Hematopoietic multipotent progenitor cell treated with erythropoietin and hydrocortisone succinate and interleukin-3 and kit ligand, for 4 days (in vitro differentiated cells): Measurements from ENCODE around the gene PRKCB.
"Not testable (repeated sequence)": the region's sequence is repeated elsewhere in the genome, so short reads cannot be mapped to it uniquely, and the experiment has no call there.

Experiments
- DNase-seq: peaks from one replicate; pipeline ENCODE4 v3.0.0-alpha.2; 2015

Gene PRKCB

GRCh38 chr16:23905027-23905426 is 69.2 kb downstream of the PRKCB start:
- DNase-seq, result no peak

DNA sequence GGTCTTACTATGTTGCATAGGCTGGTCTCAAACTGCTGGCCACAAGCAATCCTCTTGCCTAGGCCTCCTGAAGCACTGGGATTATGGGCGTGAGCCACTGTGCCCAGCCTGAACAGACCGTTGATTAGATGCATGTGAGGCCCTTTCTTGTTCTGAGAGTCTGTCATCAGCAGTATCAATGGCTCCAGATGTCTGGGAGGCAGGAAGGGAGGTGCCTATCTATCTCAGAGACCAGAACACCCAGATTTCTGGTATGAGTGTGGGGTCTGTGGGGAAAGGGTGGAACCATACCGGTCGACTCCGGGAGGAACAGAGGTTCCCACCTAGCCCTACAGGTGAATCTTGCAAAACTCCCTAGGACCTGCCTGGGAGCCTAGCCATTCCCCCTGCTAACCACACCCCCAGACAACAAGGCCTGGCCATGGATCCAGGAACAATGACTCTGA is 71.7 kb downstream of the PRKCB start:
- DNase-seq, result peak; percentile 96

GRCh38 chr16:23907903-23908302 is 72.1 kb downstream of the PRKCB start:
- DNase-seq, result no peak

DNA sequence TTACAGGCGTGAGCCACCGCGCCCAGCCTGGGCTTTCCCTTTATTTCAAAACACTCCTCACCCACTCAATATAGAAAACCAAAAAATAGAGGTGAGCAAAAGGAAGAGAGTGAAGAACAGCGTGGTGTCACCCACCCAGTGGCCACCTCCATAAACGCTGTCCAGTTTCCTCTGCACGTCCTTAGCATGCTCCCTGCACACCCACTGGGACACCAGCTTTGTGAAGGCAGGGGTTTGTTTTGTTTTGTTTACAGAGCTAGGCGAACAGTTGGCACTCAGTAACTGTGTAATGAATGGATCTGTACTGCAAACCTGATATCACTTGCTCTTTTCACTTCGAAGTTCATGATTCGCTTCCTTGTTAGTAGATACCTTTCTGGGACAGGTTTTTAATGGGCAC is 73.0 kb downstream of the PRKCB start:
- no peak for DNase-seq

- DNase-seq, result no peak
These were observed 74.1 kb downstream of the PRKCB start for GRCh38 chr16:23909792-23910418.

DNA sequence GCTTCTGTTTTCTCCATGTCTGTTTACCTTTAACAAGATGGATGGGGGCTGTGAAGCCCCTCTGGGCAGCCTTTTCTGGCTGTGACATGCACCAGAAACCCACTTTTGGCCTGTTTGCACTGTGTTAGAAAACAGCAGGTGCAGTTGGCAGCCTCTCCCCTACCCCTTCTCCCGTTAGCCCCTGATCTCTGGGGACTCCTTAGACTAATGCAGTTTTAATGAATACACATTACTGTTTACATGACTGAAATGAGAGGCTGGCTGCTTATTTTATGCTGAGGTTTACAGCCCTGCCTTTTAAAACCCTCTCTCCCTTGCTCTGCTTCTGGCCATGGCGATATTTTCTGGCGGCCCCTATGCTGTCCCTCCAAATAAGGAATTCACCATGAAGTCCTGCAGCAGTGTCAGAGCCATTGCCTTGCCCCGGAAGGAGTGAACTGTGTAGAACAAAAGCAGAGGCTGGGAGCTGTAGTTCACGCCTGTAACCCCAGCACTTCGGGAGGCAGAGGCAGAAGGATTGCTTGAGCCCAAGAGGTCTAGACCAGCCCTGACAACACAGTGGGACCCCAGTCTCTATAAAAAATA is 79.3 kb downstream of the PRKCB start:
- DNase-seq, result no peak

DNA sequence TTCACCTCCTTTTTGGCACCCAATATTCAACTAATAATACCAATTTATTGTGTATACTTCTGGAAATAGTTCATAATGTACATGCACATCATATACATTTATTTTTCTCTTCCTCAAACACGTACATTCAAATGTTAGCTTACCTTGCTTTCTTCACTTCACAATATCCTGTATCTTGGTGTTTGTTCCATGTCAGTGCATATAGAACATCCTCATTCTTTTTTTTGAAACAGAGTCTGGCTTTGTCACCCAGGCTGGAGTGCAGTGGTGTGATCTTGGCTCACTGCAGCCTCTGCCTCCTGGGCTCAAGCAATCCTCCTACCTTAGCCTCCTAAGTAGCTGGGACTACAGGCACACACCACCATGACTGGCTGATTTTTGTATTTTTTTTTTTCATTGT is 80.8 kb downstream of the PRKCB start:
- DNase-seq, result not testable (repeated sequence)

GRCh38 chr16:23917621-23918020 is 81.8 kb downstream of the PRKCB start:
- DNase-seq, result no peak

DNA sequence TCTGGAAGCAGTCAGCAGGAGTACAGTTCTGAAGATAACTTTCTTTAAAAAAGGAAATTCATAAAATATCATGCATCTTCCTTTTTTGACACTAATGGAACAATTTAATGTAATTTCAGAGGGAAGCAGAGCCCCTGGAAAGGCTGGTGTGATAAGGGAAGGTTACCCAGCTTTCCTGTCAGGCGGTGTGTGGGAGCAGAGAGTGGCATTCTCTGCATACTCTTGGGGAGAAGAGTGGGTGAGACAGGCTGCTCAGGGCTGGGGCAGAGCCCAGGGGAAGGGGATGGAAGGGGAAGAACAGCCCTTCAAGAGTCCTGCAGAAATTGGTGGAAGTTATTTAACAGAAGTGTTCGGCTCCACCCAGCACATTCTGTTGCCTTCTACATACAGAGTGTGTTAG is 84.7 kb downstream of the PRKCB start:
- no peak for DNase-seq

- no peak for DNase-seq
These were observed 85.1 kb downstream of the PRKCB start for GRCh38 chr16:23920899-23921298.

DNA sequence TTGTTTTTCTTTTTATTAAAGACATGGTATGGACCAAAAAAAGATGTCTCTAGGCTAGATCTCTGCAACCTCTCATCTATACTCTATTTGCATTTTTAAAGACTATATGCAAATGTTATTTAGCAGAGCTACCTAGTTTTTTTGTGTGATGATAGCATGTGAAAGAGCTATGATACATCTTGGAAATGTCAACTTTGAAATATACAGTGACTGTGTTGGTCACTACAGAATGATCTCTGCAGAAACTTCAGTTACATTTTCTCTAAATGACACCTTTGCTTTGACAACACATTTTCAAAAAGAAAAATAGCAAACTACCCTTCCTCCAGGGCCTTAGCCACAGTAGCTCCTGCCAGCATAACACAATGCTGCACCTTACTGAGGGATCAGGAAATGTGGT is 86.6 kb downstream of the PRKCB start:
- no peak for DNase-seq

DNA sequence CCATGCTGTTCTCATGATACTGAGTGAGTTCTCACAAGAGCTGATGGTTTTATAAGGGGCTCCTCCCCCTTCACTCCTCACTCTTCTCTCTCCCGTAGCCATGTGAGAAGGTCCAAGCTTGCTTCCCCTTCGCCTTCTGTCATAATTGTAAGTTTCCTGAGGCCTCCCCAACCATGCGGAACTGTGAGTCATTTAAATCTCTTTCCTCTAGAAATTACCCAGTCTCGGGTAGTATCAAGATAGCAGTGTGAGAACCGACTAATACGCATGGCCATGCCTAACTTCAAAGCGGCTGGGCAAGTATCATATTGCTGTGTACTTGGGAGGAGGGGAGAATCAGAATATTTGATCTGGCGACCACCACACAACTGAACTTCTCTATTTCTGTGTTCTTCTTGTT is 88.3 kb downstream of the PRKCB start:
- DNase-seq, result peak; percentile 44

- DNase-seq, result no peak
These were observed 92.0 kb downstream of the PRKCB start for GRCh38 chr16:23927796-23928195.

DNA sequence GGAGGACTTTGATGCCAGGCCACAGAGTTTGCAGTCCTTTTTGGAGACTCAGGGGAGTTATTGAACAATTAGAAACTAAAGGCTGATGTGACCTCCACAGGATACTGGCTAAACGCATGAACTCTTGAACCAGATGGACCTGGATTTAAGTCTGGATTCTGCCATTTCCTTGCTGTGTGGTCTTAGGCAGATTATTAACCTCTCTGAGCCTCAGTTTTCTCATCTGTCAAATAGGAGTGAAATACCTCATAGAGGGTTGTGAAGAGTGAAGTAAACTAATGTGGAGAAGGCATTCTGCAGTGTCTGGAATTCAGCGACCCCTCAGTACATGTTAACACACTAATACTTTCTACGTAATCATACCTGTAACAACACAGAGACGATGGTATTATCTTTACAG is 93.5 kb downstream of the PRKCB start:
- DNase-seq, result no peak

GRCh38 chr16:23929856-23930255 is 94.1 kb downstream of the PRKCB start:
- no peak for DNase-seq

DNA sequence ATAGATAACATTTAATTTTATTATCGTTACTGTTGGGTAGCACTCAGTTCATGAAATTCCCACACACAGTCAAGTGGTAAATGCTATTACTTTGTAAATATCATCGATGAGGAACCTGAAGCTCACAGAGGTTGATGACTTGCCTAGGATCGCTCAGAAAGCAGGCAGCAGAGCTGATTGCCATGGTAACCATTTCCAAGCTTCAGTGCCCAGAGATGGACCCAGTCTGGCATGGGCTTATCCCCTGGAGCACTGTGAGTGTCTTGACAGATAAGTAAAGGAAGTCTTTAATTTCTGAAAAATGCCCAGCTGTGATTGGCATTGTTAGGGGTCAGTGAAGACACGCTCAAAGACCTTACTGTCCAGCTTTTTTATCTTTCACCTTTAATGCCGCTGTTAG is 95.0 kb downstream of the PRKCB start:
- DNase-seq, result no peak

- no peak for DNase-seq
These were observed 95.4 kb downstream of the PRKCB start for GRCh38 chr16:23931199-23931598.

- DNase-seq, result not testable (repeated sequence)
These were observed 97.9 kb downstream of the PRKCB start for GRCh38 chr16:23933650-23934049.

- DNase-seq, result no peak
These were observed 98.9 kb downstream of the PRKCB start for GRCh38 chr16:23934610-23935236.

- no peak for DNase-seq
These were observed 104.3 kb downstream of the PRKCB start for GRCh38 chr16:23940111-23940510.

DNA sequence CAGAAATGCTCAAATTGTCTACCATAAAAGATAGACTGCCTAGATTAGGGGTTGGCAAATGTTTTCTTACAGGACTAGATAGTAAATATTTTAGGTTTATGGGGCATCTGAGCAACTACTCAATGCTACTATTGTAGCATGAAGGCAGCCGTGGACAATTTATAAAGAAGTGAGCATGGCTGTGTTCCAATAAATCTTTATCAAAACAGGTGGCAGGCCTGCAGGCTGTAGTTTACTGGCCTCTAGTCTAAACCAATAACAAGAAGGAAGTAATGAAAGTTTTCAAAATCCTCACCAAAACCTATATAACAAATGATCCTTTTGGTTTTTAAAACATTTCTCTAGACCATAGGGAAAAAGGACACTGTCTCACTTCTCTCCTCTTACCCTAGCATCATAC is 105.2 kb downstream of the PRKCB start:
- no peak for DNase-seq

DNA sequence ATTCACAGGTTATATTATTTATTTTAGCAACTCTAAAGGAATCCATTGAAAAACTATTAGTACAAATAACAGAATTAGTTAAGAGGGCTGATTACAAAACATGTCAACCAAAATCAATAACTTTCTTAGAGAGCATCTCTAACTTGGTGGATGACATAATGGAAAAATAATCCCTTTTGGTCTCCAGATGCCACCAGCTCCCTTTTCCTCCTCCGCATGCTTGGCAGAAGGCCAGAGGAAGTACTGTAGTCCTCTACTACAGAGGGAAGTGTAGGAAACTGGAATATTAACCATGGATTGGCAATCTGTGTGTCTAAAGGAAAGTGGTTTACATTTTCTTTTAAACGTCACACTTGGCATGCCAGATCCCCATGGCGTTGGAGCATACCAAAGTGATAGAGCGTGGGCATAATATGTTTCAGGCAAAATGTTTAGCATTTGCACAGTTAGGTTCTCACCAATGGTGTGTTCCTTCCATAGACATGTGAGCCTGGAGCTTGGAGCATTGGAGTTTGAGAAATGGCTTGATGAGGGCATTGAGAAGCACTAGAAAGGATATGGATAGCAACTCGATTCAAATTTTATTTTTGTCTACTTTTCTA is 106.3 kb downstream of the PRKCB start:
- no peak for DNase-seq

- no peak for DNase-seq
These were observed 107.8 kb downstream of the PRKCB start for GRCh38 chr16:23943604-23944003.

DNA sequence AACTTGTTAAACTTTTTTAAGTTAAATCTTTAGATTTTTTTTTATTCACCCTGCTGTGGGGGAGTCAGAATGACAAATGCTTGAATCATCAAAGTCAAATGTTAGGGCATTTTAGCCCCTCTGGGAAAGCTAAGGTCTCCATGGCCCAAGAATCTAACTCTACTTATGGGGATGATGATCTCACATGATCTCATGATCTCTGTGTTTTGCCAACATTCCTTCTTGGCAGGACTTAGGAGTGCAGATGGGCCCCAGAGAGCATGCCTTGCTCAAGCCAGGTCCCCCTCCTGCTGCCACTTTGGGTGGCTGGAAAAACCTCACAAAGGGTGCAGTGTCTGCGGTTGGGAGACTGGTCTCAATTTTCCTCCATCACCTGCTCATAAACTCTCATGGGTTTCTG is 108.6 kb downstream of the PRKCB start:
- DNase-seq, result no peak
